Right renal cortex interstitium (tissue), 3 donors: ENCODE data around the gene COPS8. TPM values are rescaled to one million over a fixed set of nuclear protein-coding genes. Genes with fewer than 3 reads are reported as not detected.

ENCODE experiments used
- DNase-seq, 3 donors: peaks; one replicate each; pipeline ENCODE4 v3.0.0-alpha.2; 2013; ENCODE audit warnings: low read depth in 3 of 3, low spot score in 2 of 3
- polyA plus RNA-seq, 3 donors: library from polyadenylated mRNA; unstranded; fragments of 120-200 nt; gene quantifications; one replicate each; pipeline ENCODE4 v1.2.1, GENCODE V29; 2013; ENCODE audit not compliant: insufficient read length in 3 of 3

COPS8 gene
- polyA plus RNA-seq, 3 donors: 84.0 to 95.8 (median 93.8) TPM

DNA sequence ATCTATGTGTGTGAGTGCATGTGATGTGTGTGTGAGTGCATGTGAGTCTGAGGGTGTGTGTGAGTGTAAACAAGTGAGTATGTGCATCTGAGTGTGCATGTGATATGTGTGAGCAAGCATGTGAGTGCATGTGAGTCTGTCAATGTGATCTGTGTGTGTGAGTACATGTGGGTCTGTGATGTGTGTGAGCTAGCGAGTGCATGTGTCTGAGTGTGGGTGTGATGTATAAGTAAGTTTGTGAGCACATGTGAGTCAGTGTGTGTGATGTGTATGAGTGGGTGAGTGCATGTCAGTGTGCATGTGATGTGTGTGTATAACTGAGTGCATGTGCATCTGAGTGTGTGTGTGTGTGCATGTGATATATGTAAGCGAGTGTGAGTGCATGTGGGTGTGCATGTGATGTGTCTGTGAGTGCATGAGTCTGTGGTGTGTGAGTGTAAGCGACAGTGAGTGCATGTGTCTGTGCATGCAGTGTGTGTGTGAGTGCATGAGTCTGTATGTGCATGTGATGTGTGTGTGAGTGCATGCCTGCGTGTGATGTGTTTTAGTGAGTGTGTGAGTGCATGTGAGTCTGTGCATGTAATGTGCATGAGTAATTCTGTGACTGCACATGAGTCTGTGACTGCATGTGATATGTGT, 44.1 kb downstream of the COPS8 start:
- no peak for DNase-seq

DNA sequence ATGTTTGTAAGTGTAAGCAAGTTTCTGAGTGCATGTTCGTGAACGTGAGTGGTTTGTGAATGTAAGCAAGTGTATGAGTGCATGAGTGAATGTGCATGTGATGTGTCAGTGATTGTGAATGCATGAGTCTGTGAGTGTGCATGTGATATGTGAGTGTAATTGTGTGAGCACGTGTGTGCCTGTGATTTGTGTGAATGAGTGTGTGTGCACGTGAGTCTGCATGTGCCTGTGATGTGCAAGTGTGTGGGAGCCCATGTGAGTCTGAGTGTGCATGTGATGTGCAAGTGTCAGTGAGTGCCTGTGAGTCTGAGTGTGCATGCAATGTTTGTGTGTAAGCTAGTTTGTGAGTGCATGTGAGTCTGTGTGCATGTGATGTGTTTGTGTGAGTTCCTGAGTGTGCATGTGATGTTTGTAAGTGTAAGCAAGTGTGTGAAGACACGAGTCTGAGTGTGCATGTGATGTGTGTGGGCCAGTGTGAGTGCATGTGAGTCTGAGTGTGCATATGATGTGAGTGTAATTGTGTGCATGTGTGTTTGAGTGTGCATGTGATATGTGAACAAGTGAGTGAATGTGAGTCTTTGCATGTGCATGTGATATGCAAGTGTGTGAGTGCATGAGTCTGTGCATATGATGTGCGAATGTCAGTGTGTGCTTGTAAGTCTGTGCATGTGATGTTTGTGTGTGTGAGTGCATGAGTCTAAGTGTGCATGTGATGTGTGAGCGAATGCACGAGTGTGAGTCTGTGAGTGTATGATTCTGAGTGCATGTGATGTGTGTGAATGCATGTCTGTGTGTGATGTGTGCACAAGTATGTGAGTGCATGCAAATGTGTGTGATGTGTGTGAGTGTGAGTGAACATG, 45.1 kb downstream of the COPS8 start:
- no peak for DNase-seq

GRCh38 chr2:237131749-237132533, 46.3 kb downstream of the COPS8 start:
- no peak for DNase-seq

DNA sequence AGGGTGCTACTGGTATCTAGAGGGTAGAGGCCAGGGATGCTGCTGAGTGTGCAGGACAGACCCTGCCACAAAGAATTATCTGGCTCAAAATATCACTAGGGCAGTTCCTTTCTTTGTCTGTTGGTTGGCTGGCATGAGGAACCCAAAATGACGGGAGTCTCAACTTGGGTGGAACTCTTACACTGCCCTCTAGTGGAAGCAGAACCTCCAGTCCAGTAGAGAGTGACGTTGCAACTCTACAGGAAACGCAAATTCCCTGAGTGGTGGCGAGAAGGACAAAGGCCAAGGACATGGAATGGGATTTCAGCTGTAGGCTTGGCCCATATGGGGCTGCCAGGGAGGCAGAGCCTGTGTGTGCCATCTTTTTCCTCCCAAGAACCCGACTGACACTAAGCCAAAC, 47.1 kb downstream of the COPS8 start:
- no peak for DNase-seq

DNA sequence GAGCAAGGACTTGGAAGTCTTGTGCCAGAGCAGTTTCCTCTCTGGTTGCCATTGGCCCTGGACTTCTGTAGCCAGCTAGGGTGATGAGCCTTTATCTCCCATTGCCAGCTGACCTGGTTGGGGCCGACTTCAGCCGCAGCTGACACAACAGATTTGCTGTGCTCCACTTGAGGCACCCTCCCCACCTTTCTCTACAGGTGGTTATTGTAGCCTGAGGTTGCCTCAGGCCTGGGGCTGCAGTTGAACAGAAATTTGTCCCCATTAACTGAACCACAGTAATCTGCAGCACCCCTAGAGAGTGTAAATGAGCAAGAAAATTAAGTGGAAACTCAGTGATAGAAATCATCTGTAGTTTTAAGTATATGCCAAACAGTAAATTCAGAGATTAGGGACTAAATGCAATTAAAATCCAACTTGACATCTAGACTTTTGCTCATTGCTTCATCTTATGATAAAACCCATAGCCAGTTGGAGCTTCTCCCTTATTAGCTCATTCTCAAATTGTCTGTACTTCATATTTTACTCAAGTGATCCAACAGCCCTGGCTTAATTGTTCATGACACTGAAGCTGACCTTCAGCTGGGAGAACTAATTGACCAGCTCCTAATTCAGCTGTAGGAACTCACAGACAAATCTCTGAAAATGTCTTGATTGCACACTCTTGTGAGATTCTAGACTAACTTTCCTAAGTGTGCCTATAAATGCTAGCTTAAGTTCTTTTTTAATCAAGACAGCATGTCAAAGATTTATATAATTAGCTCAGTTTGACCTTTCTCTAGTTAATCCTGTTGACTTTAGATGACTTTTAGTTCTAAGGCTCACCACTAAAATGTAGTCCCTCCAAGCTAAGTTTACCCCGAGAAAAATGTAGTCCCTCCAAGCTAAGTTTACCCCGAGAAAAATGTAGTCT, 48.9 kb downstream of the COPS8 start:
- no peak for DNase-seq

DNA sequence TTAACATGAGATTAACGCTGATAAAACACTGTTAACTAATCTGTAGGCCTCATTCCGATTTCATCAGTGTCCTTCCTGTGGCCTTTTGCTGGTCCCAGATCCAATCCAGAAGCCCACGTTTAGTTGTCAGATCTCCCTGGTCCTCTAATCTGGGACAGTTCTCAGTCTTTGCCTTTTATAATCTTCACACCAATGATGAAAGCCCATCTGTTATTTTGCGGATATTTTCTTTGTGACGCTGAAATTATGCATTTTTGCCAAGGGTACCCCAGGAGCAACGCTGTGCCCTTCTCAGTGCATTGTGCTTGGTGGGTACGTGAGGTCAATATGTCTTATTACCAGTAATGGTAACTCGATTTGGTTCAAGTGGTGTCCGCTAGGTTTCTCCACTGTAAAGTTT, 51.1 kb downstream of the COPS8 start:
- DNase-seq: no peak

- DNase-seq: no peak
Measured at GRCh38 chr2:237137626-237138323, 52.1 kb downstream of the COPS8 start.

DNA sequence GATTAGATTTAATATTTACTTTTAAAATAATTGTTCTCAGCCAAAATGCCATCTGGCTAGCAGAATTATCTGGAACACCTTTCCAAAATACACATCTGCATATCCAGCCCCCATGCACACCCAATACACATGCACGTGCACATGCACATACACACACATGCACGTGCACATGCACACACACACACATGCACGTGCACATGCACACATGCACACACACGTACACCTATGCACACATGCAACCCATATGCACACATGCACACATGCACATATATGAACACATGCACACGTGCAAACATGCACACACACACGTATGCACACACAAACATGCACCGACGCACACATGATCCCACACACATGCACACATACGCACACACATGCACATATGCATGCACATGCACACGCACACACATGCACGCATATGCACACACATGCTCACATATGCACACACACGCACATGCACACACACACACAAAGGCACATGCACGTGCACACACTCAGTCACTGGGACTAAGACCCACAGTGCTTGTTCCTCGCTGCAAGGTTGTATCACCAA, 53.5 kb downstream of the COPS8 start:
- DNase-seq: no peak

- DNase-seq: no peak
Measured at GRCh38 chr2:237140689-237141285, 55.1 kb downstream of the COPS8 start.

GRCh38 chr2:237141571-237142051, 55.9 kb downstream of the COPS8 start:
- DNase-seq: no peak

DNA sequence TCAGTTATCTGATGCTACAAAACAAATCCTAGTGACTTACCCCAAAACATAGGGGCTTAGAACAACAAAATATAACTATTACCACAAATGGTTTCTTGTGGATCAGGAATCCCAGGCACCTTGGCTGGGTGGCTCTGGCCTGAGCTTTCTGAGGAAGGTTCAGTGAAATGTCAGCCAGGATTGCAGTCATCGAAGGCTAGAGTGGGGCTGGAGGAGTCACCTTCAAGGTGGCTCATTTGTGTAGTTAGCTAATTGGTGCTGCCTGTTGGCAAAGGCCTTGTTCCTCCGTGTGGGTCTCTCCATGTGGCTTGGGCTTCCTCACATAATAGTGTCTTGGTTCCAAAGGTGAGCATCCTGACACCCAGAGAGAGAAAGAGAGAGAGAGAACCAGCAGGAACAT, 57.4 kb downstream of the COPS8 start:
- DNase-seq: no peak

DNA sequence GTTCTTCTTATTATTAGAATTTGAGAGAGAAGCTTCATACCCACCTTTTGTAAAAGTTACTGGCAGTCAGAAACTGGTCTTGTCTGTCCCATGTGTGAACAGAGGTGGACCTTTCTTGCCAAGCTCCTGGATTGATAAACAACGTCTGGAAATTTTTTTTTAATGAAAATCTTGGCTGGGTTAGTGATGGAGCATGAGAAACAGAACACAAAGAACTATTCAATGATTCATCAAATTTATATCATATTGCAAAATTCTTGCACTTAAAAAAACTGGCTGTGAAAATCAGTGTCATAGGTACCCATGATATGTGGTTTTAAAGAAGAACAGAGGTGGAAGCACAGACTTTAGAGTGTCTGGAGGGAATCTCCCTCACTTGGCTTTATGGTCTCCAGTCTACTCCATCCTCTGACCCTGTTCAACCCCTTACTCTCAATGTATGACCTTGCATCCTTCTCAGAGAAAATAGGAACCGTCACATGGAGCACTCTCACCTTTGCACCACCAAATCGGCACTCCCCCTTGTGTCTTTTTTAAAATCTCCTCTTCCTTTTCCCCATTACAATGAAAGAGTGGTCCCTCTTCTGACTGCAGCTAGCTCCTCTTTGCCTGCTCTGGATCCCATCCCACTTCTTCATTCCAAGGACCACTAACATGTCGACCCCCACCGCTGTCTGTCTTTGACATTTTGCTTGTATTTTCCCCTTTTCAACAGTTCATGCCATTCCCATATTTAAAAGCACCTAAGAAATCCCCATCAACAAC, 58.2 kb downstream of the COPS8 start:
- no peak for DNase-seq

- no peak for DNase-seq
Measured at GRCh38 chr2:237144516-237144915, 58.8 kb downstream of the COPS8 start.

DNA sequence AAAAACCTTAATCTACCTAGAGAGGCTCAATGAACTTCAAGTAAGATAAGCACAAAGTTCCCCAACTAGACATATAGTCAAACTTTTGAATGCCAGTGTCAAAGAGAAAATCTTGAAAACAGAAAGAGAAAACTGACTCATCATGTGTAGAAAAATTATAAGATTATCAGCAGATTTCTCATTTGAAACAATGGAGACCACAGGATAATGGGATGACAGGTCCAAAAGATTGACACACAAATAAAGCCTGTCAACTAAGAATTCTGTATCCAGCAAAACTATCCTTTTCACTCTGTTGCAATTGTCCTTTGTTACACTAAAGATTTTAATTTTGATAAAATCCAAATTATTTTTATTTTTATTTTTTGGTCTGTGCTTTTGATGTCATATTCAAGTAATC, 61.6 kb downstream of the COPS8 start:
- DNase-seq: no peak

GRCh38 chr2:237148624-237149023, 62.9 kb downstream of the COPS8 start:
- no peak for DNase-seq

GRCh38 chr2:237149425-237149824, 63.7 kb downstream of the COPS8 start:
- DNase-seq: no peak
